GM19463 (cell line): ENCODE data around the gene GAK.
"Not testable (repeated sequence)": the region's sequence is repeated elsewhere in the genome, so short reads cannot be mapped to it uniquely, and the experiment has no call there.

Experiments
- ATAC-seq: cut with Tn5 transposase; IDR thresholded peaks from one replicate; pipeline ENCODE4 v1.9.1; 2021; ENCODE audit warnings: mild to moderate bottlenecking, moderate library complexity; ENCODE audit not compliant: unreplicated experiment

Gene GAK

GRCh38 chr4:821181-821591 is 110.9 kb downstream of the GAK start:
- no peak for ATAC-seq

GRCh38 chr4:820230-821172 is 111.6 kb downstream of the GAK start:
- no peak for ATAC-seq

GRCh38 chr4:819401-820229 is 112.5 kb downstream of the GAK start:
- no peak for ATAC-seq

GRCh38 chr4:818106-818921 is 113.8 kb downstream of the GAK start:
- no peak for ATAC-seq

DNA sequence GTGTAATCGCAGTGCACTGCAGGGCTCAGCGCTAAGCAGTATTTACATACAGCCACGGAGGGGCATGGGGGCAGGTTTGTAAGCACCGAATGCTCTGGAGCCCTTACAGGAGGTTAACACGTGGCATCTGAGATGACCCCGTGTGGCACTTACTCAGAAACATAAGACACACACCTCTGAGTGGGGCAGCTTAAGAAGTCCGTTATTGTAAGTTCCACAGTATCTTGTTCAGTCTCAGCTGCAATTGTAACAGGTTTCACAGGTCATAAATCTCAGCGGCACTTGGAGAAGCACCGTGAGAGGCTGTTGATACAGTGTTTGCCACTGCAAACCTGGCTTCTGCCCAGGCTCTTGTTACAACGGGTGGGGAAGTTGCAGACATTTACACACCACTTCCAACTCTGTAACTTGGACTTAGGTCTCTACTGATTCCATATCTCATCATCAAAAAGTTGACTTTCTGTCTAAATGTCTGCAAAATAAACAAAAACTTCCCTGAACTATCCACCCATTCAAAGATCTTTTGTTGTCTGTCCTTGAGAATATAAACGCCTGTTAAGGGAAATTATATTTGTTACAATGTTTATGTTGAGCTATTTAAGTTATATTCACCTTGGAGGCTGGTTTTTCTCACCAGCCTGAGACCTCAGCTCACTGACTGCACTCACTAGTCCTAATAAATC is 116.5 kb downstream of the GAK start:
- ATAC-seq, result no peak

DNA sequence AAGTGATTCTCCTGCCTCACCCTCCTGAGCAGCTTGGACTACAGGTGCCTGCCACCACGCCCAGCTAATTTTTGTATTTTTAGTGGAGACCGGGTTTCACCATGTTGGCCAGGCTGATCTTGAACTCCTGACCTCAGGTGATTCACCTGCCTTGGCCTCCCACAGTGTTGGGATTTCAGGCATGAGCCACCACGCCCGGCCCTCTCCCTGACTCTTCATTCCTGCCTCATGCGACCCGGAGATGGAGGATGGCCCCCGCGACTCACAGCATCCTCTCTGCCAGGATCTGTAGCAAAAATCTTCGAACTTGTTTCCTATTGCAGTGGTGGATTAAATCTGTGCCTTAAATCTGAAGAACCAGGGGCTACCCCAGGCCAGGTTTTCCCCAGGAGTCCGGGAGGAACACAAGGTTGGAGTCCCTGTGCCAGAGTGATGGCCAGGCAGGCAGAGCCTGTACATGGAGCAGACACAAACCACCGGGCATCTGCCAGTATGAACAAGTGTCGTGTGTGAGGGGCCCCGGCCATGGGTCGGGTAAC is 117.7 kb downstream of the GAK start:
- no peak for ATAC-seq

DNA sequence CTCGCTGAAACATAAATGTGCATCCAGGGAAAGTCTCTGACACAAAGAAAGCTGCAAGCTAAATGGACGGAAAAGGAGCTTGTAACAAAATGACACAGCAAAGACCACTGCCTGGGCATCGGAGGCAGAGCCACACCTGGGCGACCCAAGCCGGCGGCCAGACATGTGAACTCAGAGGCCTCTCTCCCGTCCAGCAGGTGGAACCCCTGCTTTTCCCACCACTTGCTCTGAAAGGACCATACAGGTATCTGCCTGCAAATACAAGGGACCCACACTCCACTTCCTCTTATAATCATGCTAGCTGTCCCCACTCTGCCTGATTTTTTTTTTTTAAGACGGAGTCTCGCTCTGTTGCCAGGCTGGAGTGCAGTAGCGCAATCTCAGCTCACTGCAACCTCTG is 118.2 kb downstream of the GAK start:
- no peak for ATAC-seq

- no peak for ATAC-seq
Observed at GRCh38 chr4:808860-809570, 123.1 kb downstream of the GAK start.

GRCh38 chr4:807792-808191 is 124.3 kb downstream of the GAK start:
- no peak for ATAC-seq

DNA sequence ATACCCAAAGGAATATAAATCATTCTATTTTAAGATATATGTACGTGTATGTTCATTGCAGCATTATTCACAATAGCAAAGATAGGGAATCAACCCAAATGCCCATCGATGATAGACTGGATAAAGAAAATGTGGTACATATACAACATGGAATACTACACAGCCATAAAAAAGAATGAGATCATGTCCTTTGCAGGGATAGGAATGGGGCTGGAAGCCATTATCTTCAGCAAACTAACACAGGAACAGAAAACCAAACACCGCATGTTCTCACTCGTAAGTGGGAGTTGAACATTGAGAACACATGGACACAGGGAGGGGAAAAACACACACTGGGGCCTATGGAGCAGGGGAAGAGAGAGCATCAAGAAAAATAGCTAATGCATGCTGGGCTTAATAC is 125.1 kb downstream of the GAK start:
- not testable (repeated sequence) for ATAC-seq

DNA sequence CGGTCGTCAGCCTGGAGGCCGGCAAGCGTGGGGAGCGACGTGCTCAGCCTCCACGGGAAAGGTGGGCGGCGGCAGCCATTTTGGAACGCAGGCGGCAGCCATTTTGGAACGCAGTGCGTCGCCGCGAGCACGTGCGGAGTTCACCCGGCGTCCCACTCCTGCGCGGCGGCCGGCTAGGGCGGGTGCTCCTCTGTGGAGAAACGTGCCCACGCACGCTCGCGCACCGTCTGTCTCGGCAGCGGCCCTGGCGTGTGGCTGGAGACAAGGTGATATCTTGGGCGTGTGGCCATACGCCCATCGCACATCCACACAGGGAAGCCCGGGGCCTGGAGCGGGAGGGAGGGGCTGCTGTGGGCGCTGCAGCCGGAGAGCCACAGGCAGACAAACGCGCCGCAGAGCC is 127.3 kb downstream of the GAK start:
- no peak for ATAC-seq

DNA sequence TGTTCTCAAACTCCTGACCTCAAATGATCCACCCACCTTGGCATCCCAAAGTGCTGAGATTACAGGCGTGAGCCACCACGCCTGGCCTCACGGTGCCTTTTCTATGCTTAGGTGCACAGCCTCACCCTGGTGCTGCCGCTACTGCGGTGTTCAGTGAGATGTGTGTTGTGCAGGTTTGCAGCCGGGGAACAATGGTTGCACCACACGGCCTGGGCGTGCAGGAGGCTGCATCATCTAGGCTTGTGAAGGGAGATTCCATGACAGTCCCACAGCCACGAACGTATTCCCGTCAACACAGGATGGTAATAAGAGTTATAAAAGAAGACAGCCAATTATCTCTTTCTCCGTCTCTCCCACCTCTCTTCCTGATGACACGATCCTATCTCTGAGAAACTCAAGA is 128.2 kb downstream of the GAK start:
- ATAC-seq, result no peak

DNA sequence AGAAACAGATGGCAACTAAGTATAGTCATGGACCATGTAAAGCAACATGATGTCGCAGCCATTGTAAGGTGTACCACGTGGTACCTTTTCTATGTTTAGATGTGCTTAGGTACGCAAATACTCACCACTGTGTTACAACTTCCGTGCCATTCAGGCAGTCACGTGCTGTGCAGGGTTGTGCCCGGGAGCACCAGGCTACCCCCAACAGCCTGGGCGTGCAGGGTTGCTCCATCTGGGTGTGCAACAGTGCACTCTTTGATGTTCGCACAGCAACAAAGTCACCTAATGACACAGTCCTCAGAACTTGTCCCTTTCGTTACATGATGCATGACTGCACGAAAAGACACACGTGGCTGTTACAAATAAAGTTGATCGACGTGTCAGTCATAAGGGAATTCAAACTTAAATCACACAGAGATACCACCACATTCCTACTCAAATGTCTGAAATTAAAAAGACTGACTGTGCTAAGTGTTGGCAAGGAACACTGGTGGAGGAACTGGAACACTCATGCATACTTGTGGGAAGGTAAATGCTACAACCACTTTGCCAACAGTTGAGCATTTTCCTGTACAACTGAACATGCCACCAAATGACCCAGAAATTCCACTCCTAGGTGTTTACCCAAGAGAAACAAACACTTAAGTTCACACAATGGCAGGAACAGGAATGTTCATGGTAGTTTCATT is 130.5 kb downstream of the GAK start:
- no peak for ATAC-seq
